Stomach (tissue), 9 donors: ENCODE data around the gene PITRM1. TPM values are rescaled to one million over a fixed set of nuclear protein-coding genes. Genes with fewer than 3 reads are reported as not detected.
A peak's percentile ranks its signal among the peaks of the same experiment; 100 is the strongest.

Experiments used
- DNase-seq, 2 donors: peaks; one replicate each; pipeline versions ENCODE4 v3.0.0 to v3.0.0-alpha.2; 2013 to 2019
- H3K27ac ChIP-seq, 5 donors: fragments of 200-600 bp in 4 of 5; sonication (generic) in 4 of 5; one replicate each; pipeline ENCODE4 v1.5.1; 2013 to 2019; ENCODE audit warnings: mild to moderate bottlenecking in 1 of 5, moderate library complexity in 1 of 5
- H3K27me3 ChIP-seq, 3 donors: fragments of 200-600 bp; sonication (generic); one replicate each; pipeline ENCODE4 v1.5.1; 2017 to 2019; ENCODE audit warnings: mixed run types in 1 of 3
- H3K36me3 ChIP-seq, 4 donors: fragments of 200-600 bp; sonication (generic); 1 replicate in 3 of 4; 2 replicates in 1 of 4; pipeline ENCODE4 v1.5.1; 2016 to 2019
- H3K4me1 ChIP-seq, 4 donors: fragments of 200-600 bp; sonication (generic); one replicate each; pipeline ENCODE4 v1.5.1; 2016 to 2019
- H3K4me3 ChIP-seq, 4 donors: fragments of 200-600 bp; sonication (generic) in 3 of 4; one replicate each; pipeline ENCODE4 v1.5.1; 2016 to 2019; ENCODE audit warnings: mild to moderate bottlenecking in 1 of 4
- H3K9me3 ChIP-seq, 4 donors: fragments of 200-600 bp; sonication (generic); one replicate each; pipeline ENCODE4 v1.5.1; 2016 to 2019
- EP300 ChIP-seq: sonication (generic); formaldehyde crosslinking; IDR thresholded peaks from one replicate; pipeline ENCODE4 v1.6.1; 2017; ENCODE audit warnings: antibody characterized with exemption
- POLR2A ChIP-seq, 4 donors: fragments of 450-650 bp; IDR thresholded peaks; one replicate each; pipeline ENCODE4 v1.6.1; 2016; ENCODE audit warnings: antibody characterized with exemption in 4 of 4, control low read depth in 2 of 4, mild to moderate bottlenecking in 1 of 4, moderate library complexity in 1 of 4
- POLR2AphosphoS5 ChIP-seq, 3 donors: sonication (generic); formaldehyde crosslinking; IDR thresholded peaks; one replicate each; pipeline ENCODE4 v1.6.1; 2016; ENCODE audit warnings: antibody characterized with exemption in 3 of 3
- WGBS, 5 donors: extraction: QIAGEN DNeasy Blood & Tissue Kit in 3 of 5; methylation state at CpG; one replicate each; pipeline versions ENCODE4 v1.1.5 to v1.1.7; 2013 to 2018; 5-methylcytosine and 5-hydroxymethylcytosine counted together
- intact Hi-C: fragments of 100-400 bp; cut with DNase I; formaldehyde crosslinking; loops from one replicate; pipeline ENCODE4 v1.15.1; 2023; ENCODE audit warnings: low total_unique reads
- polyA plus RNA-seq, 3 donors: library from polyadenylated mRNA; stranded (reverse); fragments of 200-250 nt; gene quantifications; one replicate each; pipeline ENCODE4 v1.2.3, GENCODE V29; 2013
- total RNA-seq, 5 donors: library from RNA; depleted of rRNA; stranded (reverse); fragments of >200 nt; gene quantifications; one replicate each; pipeline versions ENCODE4 v1.1.0 to v1.2.3, GENCODE V29; 2014 to 2016
- TF ChIP-seq, protein P1 (sequence below), 7 experiments: fragments of 450-650 bp in 4 of 7; fragments of 200-600 bp in 3 of 7; sonication (generic) in 3 of 7; IDR thresholded peaks; one replicate each; pipeline ENCODE4 v1.5.1; 2016 to 2019; ENCODE audit warnings: antibody characterized with exemption in 7 of 7, control low read depth in 2 of 7, mild to moderate bottlenecking in 1 of 7
- donor health status: healthy with polysubstance abuse.
- donor health status: Bipolar disorder and iron deficiency.
- donor health status: healthy.

The PITRM1 gene
- total and polyA plus RNA-seq, 8 donors = 32.3 to 95.1 (median 57.1) TPM

DNA sequence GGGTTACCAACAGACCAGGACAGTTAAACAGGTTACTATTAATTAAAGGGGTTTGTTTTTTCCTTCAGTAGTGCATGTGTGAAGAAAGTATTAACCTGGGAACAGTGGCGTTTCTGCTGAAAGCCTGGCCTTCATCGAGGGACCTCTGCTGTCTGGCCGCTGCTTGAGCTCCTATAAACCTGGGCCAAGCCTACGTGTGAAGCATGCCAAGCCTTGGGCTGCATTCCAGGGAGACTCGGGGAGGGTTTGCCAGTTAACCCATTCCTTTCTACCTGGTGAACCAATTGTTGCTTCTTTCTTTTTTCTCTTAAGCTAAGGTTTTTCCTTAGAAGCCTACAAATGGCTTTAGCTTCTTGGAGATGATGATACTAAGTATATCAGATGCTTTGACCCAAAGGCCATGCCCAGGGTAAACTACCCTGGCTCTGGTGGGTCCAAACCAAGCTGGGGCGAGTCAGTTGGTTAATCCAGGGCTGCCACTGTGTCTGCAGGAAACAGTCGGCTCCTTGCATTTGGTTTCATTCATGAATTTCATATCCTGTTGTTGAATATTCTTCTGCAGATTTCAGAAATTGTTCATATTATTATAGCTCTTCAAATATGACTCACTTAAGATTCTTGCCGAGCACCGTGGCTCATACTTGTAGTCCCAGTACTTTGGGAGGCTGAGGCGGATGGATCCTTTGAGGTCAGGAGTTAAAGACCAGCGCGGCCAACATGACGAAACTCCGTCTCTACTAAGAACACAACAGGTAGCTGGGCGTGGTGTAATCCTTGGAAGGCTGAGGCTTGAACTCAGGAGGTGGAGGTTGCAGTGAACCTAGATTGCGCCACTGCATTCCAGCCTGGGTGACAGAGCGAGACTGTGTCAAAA, 81.4 kb downstream of the PITRM1 start:
- 27 to 42% (median 34%) methylated on average over 17 of the region's 17 CpGs for WGBS, 5 donors
- peak; percentile 79 to 82 for DNase-seq
- intact Hi-C loops = no loop called here
- H3K27ac ChIP-seq = peak overlapping the region; percentile 8 to 73 (median 71)
- peaks cover 0 to 8% (median 3%) of the 10 kb centered on the region in 4 donors for H3K36me3 ChIP-seq
- peaks cover 3 to 47% (median 32%) of the 10 kb centered on the region in 4 donors for H3K4me1 ChIP-seq
- H3K9me3 ChIP-seq = no peaks in the 10 kb centered on the region
- TF ChIP-seq POLR2AphosphoS5 (IDR thresholded peaks at IDR 0.05) (peak in 2 of 3 donors; percentile 21 to 45), POLR2A (IDR thresholded peaks at IDR 0.05) (no peak)
- TF ChIP-seq, protein P1, sequence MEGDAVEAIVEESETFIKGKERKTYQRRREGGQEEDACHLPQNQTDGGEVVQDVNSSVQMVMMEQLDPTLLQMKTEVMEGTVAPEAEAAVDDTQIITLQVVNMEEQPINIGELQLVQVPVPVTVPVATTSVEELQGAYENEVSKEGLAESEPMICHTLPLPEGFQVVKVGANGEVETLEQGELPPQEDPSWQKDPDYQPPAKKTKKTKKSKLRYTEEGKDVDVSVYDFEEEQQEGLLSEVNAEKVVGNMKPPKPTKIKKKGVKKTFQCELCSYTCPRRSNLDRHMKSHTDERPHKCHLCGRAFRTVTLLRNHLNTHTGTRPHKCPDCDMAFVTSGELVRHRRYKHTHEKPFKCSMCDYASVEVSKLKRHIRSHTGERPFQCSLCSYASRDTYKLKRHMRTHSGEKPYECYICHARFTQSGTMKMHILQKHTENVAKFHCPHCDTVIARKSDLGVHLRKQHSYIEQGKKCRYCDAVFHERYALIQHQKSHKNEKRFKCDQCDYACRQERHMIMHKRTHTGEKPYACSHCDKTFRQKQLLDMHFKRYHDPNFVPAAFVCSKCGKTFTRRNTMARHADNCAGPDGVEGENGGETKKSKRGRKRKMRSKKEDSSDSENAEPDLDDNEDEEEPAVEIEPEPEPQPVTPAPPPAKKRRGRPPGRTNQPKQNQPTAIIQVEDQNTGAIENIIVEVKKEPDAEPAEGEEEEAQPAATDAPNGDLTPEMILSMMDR (IDR thresholded peaks at IDR 0.05) = no peak
- no peaks in the 10 kb centered on the region for H3K27me3 ChIP-seq
- no peak overlapping the region for H3K4me3 ChIP-seq

DNA sequence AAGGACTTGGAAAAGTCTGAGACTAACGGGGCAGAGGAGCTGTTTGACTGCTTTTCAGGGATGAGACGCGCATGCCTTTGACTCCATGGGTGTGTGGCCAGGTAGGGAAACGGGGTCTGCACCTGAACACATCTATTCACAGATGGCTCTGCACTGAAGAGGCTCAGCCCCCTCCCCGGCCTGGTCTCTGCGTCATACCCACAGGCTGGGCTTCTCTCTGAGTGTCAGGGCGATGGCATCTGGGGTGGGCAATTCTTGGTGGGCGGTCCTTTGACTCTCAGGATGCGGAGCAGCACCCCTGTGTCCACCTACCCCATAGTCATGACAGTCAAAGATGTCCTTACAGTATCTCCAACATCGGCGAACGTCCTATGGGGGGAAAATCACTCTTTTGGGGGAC, 82.2 kb downstream of the PITRM1 start:
- TF ChIP-seq POLR2A (IDR thresholded peaks at IDR 0.05) = no peak
- TF ChIP-seq, protein P1 (IDR thresholded peaks at IDR 0.05) = no peak
- no peak for TF ChIP-seq EP300
- no peak for TF ChIP-seq POLR2AphosphoS5 (IDR thresholded peaks at IDR 0.05)
- Histone ChIP-seq H3K9me3 (no peaks in the 10 kb centered on the region), H3K36me3 (peaks cover 0 to 11% (median 4%) of the 10 kb centered on the region in 4 donors), H3K4me1 (peaks cover 0 to 39% (median 26%) of the 10 kb centered on the region in 4 donors), H3K27me3 (no peaks in the 10 kb centered on the region), H3K4me3 (no peak overlapping the region), H3K27ac (peak overlapping the region in 2 of 5 donors; percentile 71 to 72)
- 78 to 89% (median 82%) methylated on average over 12 of the region's 12 CpGs for WGBS, 5 donors
- no peak for DNase-seq
- intact Hi-C loops = no loop called here

Other genes with a start within 250 kb of the PITRM1 start
- 100 to 1,000 TPM in 1 of 5 donors, 10 to 100 TPM in 4; 11.2 to 155 (median 38.7) TPM for gene PFKP, start 105.2 kb downstream of the PITRM1 start, total RNA-seq
- gene PFKP, start 105.2 kb downstream of the PITRM1 start, polyA plus RNA-seq = 10 to 100 TPM; 14.1 to 62.9 (median 20.0) TPM